Upper lobe of left lung (tissue), 4 donors: ENCODE measurements around the gene SCP2.

ENCODE experiments used
- CTCF ChIP-seq, 6 experiments: fragments of 450-650 bp in 4 of 6; fragments of 200-600 bp in 2 of 6; sonication (generic) in 2 of 6; IDR thresholded peaks; one replicate each; pipeline ENCODE4 v1.5.1; 2016 to 2019; ENCODE audit warnings: antibody characterized with exemption in 6 of 6
- EP300 ChIP-seq, 4 donors: sonication (generic); formaldehyde crosslinking; IDR thresholded peaks; one replicate each; pipeline ENCODE4 v1.5.1; 2017; ENCODE audit warnings: antibody characterized with exemption in 4 of 4, control low read depth in 2 of 4

DNA sequence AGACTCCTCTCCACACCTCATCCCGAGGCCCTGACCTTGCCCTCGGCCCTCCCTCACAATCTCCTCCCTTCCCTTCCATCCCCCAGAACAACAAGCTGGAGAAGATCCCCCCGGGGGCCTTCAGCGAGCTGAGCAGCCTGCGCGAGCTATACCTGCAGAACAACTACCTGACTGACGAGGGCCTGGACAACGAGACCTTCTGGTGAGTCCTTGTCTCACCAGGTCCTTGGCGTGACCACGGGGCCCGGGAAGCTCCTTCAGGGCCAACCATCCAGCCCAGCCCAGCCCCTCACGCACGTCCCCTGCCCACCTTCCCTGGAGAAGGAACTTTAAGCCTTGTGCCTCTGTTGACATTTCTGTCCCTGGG lies 150.5 kb downstream of the SCP2 start:
- TF ChIP-seq CTCF (IDR thresholded peaks at IDR 0.05) = no peak
- TF ChIP-seq EP300 (IDR thresholded peaks at IDR 0.05) = no peak
